ENCODE data around the gene DGUOK. TPM values are rescaled to one million over a fixed set of nuclear protein-coding genes. Genes with fewer than 3 reads are reported as not detected.

Gene DGUOK
- total and polyA plus RNA-seq, 2 experiments from 2014 or later = 68.4 to 287 TPM

- Histone ChIP-seq H3K79me2 (replicated peaks; ENCODE audit: insufficient read depth) (peaks cover 52% of the 10 kb centered on the region), H3F3A (replicated peaks; ENCODE audit: low read depth) (no peaks in the 10 kb centered on the region), H3K4me2 (no peak overlapping the region), H3K4me1 (ENCODE audit: insufficient read depth) (no peaks in the 10 kb centered on the region), H3K4me3 (no peak overlapping the region), H4K20me1 (replicated peaks; ENCODE audit: insufficient read depth) (peaks cover 32% of the 10 kb centered on the region), H3K9me2 (ENCODE audit: insufficient read depth) (no peaks in the 10 kb centered on the region), H3K27ac (ENCODE audit: low read depth) (no peak overlapping the region), H3K27me3 (ENCODE audit: insufficient read depth) (no peaks in the 10 kb centered on the region), H2AFZ (no peak overlapping the region), H3K36me3 (ENCODE audit: insufficient read depth) (peaks cover 40% of the 10 kb centered on the region)
- Mint-ChIP-seq H3K27ac (no peak overlapping the region), H3K27me3 (ENCODE audit: insufficient read depth, low read depth, poor library complexity) (no peaks in the 10 kb centered on the region), H3K4me3 (no peak overlapping the region), H3K4me1 (no peaks in the 10 kb centered on the region), H3K9me3 (no peaks in the 10 kb centered on the region), H3K36me3 (ENCODE audit: low read depth) (peaks cover 50% of the 10 kb centered on the region)
- DNase-seq (ENCODE audit: low spot score) (no peak), ATAC-seq (no peak)
- TF ChIP-seq NANOG (IDR thresholded peaks at IDR 0.05; ENCODE audit: borderline replicate concordance) = no peak
- no peak for TF ChIP-seq ETS1 (IDR thresholded peaks at IDR 0.05)
- TF ChIP-seq CTCF (conservative IDR thresholded peaks at IDR 0.05; ENCODE audit: low read depth in 2 of 2) = no peak
- TF ChIP-seq ZNF114 (CRISPR knock-in tag; IDR thresholded peaks at IDR 0.05) = no peak
- no peak for TF ChIP-seq STAT1 (IDR thresholded peaks at IDR 0.05; ENCODE audit: unreplicated experiment)
- no peak for TF ChIP-seq POLR2AphosphoS5 (IDR thresholded peaks at IDR 0.05; ENCODE audit: low read depth)
- TF ChIP-seq REST (IDR thresholded peaks at IDR 0.05; ENCODE audit: unreplicated experiment) = no peak
- no peak for TF ChIP-seq EZH2 (IDR thresholded peaks at IDR 0.05; ENCODE audit: low read depth, unreplicated experiment)
- TF ChIP-seq JUNB (IDR thresholded peaks at IDR 0.05; ENCODE audit: unreplicated experiment) = no peak
- TF ChIP-seq CREB1 (CRISPR knock-in tag; IDR thresholded peaks at IDR 0.05; ENCODE audit: low read depth) = no peak
- TF ChIP-seq ZNF331 (CRISPR knock-in tag; IDR thresholded peaks at IDR 0.05; ENCODE audit: low read depth) = no peak
- TF ChIP-seq ZNF462 (CRISPR knock-in tag; IDR thresholded peaks at IDR 0.05) = no peak
- TF ChIP-seq EZH2phosphoT487 (IDR thresholded peaks at IDR 0.05; ENCODE audit: unreplicated experiment) = no peak
These were observed 20.0 kb downstream of the DGUOK start for GRCh38 chr2:73946666-73947065.

All from GM23338 (cell line).